HG02938 (cell line): ENCODE data around the gene SHTN1.

Experiments used
- ATAC-seq: cut with Tn5 transposase; IDR thresholded peaks from one replicate; pipeline ENCODE4 v1.9.1; 2021; ENCODE audit warnings: mild to moderate bottlenecking, moderate library complexity; ENCODE audit not compliant: unreplicated experiment

The SHTN1 gene

GRCh38 chr10:116985611-116986010, 19.4 kb downstream of the SHTN1 start:
- ATAC-seq, result no peak

GRCh38 chr10:116984202-116984990, 20.6 kb downstream of the SHTN1 start:
- no peak for ATAC-seq

GRCh38 chr10:116980041-116980440, 24.9 kb downstream of the SHTN1 start:
- ATAC-seq, result no peak

DNA sequence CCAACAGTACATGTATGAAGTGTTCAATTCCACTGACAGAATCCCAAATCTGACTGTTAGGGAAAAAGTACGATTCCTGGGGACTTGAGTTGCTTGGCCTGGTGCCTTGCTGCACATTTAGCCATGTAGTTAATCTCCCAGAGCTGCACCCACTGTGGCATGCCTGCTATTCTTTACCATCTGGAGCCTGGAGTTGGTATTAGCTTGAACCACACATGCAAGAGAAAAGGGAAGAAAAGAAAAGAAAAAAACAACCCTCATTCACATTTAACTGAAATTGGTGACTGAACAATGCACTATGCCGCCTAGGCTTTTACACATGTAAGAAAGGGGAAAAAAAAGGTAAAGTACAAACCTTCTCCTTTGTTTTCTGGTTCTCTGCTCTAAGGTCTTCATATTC, 26.1 kb downstream of the SHTN1 start:
- no peak for ATAC-seq

GRCh38 chr10:116974456-116975005, 30.5 kb downstream of the SHTN1 start:
- no peak for ATAC-seq

- ATAC-seq, result no peak
Observed at GRCh38 chr10:116973946-116974455, 31.0 kb downstream of the SHTN1 start.

DNA sequence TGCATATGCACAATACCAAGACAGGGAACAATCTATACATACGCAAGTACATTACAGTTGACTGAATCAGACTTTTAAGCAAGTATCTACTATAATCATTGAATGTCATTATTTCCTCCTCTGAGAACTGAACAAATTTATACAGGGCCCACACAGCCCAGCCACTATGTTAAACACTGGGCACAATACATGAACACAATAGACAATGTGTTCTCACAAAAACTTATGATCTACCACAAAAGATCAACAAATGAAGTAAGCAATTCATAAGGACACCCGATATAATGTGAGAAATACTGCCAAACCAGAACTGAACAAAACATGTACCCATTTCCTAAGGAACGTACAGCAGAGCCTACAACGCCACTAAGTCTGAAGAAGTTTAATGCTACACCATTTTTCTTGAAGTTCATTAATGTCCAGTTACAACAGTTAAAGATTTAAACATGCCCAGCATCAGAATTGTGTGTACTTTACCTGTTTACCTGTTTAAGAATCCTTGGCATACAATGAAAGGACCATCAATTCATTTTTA, 31.5 kb downstream of the SHTN1 start:
- ATAC-seq, result no peak

DNA sequence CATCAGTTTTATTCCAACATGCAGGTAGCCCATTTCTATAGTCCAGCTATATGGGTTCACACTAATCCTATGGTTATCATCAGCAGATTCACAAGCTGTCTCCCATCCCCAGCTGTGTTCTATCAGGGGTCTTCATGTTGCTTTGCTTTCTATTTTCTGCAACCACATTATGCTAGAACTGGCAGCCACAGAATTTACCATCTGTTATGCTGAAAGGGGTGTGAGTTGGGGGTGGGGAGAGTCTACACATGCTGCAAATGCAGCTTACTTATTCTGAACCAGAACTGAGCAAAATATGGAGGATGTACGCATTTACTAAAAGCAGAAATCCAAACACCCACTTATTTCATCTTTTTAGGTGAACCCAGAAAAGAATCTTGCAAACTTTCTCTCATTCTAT, 32.9 kb downstream of the SHTN1 start:
- ATAC-seq, result no peak

DNA sequence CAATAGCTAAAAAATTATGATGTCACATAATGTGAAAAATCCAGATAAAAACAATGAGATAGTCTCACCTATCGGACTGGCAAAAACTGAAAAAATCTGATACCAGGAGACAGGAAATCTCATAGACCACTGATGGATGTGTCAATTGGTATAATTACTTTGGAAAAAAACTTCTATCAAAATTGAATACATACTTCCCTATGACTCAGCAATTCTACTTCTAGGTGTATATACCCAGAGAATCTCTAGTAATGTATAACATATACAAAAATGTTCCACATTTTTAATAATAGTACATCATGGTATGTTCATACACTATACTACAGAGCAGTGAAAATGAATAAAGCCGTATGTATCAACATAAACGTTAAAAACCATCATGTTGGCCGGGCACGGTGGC, 34.9 kb downstream of the SHTN1 start:
- ATAC-seq, result no peak

GRCh38 chr10:116968331-116968730, 36.7 kb downstream of the SHTN1 start:
- no peak for ATAC-seq

DNA sequence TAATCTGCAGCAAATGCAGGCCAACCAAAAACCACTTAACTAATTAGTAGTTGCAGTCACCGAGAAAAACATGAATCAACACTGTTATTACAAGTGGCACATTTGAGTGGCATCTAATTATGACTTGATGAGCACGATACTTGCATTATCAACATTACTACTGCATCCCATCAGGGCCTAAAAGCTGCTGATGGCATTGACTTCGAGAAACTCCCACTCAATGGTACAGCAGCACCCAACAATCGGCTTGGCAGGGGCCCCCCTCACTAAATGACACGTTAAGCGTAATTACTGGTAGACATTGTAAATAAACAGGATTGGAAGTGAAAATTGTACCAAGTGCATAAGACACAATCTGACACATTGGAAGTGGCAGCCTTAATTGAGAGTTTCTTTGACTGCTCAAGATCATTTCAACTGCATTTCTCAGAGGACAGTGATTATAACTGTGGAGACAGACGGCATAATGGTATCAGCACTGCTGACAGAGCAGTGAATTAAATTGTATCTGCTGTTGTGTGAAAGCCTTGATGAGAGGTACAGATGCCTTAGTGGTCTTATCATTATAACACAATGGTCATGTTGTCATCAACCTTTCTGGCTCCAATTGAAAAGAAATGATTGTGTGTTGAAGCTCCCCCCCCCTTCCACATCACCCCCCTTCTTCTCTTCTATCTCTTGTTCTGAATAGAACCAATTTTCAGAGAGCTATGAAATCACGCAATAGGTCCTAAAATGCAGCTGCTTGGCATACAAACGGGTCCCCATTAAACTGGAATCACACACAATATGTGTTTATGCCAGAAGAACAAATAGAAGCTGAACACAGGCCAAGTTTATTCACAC, 43.4 kb downstream of the SHTN1 start:
- ATAC-seq, result no peak

DNA sequence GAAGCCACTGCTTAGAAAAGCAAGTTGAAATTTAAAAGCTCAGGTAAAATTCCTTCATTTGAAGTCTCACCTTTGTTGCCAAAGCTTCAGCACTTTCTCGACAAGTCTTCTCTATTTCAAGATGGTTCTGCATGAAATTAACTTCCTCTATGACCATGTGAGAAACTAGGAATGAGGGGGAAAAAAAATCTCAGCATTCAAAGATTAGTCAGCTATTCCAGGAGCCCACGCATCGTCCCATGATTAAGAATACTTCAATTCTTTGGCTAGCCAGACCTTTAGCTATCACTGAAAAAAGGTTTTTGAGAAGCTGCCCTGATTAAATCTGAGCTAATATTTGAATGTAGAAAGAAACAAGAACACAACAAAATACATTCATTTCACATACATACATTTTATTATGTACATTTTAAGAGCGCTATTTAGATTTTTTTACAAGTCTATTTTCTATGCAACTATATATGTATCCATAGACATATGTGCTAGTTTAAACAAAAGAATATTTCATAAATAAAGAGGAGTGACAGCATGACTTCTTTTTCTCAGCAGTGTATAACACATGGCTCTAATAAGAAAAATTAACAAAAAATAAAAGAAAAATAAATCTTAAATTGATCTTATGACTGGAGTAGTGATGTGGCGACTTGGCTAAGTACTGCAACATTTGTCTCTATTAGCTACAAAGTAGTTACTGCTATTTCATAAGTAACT, 44.8 kb downstream of the SHTN1 start:
- no peak for ATAC-seq

DNA sequence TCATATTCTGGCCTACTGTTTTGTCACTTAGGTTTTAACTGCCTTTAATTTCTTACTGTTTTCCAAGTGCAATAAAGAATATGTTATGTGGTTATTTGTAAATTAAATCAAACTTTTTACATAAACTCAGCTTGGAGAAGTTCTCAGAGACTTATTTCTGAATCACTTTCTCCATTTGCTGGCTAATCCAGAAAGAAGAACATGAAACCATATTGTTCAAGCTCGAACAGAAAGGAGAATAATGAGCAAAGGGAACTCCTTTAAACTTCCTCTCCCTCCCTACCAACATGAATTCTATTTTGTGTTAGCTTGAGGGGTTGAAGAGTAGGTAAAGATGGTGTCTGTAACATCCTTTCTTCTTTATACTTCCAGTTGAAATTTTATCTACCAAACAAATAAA, 52.3 kb downstream of the SHTN1 start:
- ATAC-seq, result no peak

- ATAC-seq, result no peak
Observed at GRCh38 chr10:116948530-116948870, 56.5 kb downstream of the SHTN1 start.

DNA sequence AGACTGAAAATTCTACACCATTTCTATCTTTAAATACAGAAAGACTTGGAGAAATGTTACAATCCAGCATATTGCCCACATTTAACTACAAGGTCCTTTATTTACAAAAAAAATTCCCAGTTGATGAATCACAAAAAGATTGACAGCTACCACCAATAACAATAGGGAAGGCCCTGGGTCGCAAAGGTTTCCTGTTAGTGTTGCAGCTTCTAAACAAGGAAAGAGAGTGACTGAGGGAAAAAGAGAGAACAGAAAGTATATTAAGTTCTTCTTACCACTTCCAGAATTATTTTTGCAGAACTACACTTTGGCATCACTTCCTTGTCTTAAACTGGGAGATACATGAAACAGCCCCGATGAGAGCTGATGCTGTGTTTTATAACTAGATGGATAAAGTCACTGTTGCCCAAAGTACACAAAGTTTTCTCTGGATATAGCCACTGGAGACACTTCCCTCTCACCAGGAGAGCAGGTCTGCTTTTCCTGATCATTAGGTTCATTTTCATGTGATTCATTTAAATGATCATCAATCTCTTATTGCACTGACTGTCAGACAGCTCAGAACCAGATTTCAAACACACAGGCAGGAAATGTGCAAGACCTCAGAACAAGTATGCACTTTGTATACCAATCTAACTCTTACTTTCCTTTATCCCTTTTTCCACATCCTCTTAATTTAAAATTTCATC, 57.0 kb downstream of the SHTN1 start:
- ATAC-seq, result no peak

GRCh38 chr10:116944911-116945310, 60.1 kb downstream of the SHTN1 start:
- ATAC-seq, result no peak

- ATAC-seq, result no peak
Observed at GRCh38 chr10:116931806-116932205, 73.2 kb downstream of the SHTN1 start.

DNA sequence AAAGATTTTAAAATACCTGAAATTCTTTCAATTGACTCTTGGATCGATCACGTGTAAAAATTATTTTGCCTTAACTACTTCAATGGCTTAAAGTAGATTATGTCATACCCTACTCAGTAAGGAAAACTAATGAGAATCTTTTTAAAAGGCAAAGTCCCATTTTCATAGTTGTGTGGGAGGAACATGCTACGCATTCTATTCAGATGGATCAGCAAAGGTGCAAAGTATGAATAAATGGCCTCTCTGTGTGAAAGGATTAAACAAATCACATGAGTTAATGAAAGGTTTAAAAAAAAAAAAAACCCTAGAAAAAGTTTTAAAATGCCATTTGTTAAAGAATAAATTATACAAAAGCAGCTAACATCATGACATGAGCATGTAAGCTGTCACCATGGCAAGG, 78.6 kb downstream of the SHTN1 start:
- ATAC-seq, result no peak

DNA sequence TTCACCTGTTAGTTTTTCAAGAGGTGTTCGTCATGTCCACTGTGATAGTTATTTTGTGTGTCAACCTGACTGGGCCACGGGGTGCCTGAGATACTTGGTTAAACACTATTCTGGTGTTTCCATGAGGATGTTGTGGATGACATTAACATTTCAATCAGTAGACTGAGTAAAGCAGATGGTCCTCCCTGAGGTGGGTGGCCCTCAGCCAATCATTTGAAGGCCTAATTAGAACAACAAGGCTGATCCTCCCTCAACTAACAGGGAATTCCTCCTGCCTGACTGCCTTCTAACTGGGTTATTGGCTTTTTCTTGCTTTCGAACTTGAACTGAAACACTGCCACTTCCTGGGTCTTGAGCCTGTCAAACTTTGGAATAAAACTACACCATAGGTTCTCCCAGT, 79.9 kb downstream of the SHTN1 start:
- no peak for ATAC-seq

GRCh38 chr10:116919706-116920105, 85.3 kb downstream of the SHTN1 start:
- ATAC-seq, result no peak
